Suprapubic skin (tissue), 4 donors: ENCODE results near the gene BST1. TPM values are rescaled to one million over a fixed set of nuclear protein-coding genes. Genes with fewer than 3 reads are reported as not detected.
"Not testable (repeated sequence)": the region's sequence is repeated elsewhere in the genome, so short reads cannot be mapped to it uniquely, and the experiment has no call there.

Source experiments
- DNase-seq, 2 donors: peaks; one replicate each; pipeline ENCODE4 v3.0.0-alpha.2; 2019; ENCODE audit warnings: low spot score in 2 of 2
- H3K27ac ChIP-seq: fragments of 200-600 bp; sonication (generic); one replicate; pipeline ENCODE4 v1.5.1; 2019
- H3K27me3 ChIP-seq: fragments of 200-600 bp; sonication (generic); one replicate; pipeline ENCODE4 v1.5.1; 2019
- H3K36me3 ChIP-seq: fragments of 200-600 bp; sonication (generic); one replicate; pipeline ENCODE4 v1.5.1; 2019
- H3K4me1 ChIP-seq: fragments of 200-600 bp; sonication (generic); one replicate; pipeline ENCODE4 v1.5.1; 2019
- H3K4me3 ChIP-seq: fragments of 200-600 bp; sonication (generic); one replicate; pipeline ENCODE4 v1.5.1; 2019; ENCODE audit warnings: mild to moderate bottlenecking
- H3K9me3 ChIP-seq: fragments of 200-600 bp; sonication (generic); one replicate; pipeline ENCODE4 v1.5.1; 2019
- CTCF ChIP-seq, 2 donors: fragments of 200-600 bp in 1 of 2; fragments of 450-650 bp in 1 of 2; sonication (generic) in 1 of 2; IDR thresholded peaks; one replicate each; pipeline ENCODE4 v1.5.1; 2016 to 2019; ENCODE audit warnings: antibody characterized with exemption in 2 of 2, mild to moderate bottlenecking in 1 of 2, moderate library complexity in 1 of 2
- EP300 ChIP-seq: sonication (generic); formaldehyde crosslinking; IDR thresholded peaks from one replicate; pipeline ENCODE4 v1.6.1; 2017; ENCODE audit warnings: antibody characterized with exemption
- POLR2A ChIP-seq, 2 donors: fragments of 450-650 bp; IDR thresholded peaks; one replicate each; pipeline ENCODE4 v1.6.1; 2017; ENCODE audit warnings: antibody characterized with exemption in 2 of 2, mild to moderate bottlenecking in 2 of 2, moderate library complexity in 2 of 2
- POLR2AphosphoS5 ChIP-seq, 3 donors: sonication (generic); formaldehyde crosslinking; IDR thresholded peaks; one replicate each; pipeline ENCODE4 v1.6.1; 2017; ENCODE audit warnings: antibody characterized with exemption in 3 of 3
- WGBS: methylation state at CpG from one replicate; pipeline ENCODE4 v1.1.5; 2018; 5-methylcytosine and 5-hydroxymethylcytosine counted together
- total RNA-seq, 4 donors: library from RNA; depleted of rRNA; stranded (reverse); fragments of >200 nt; gene quantifications; one replicate each; pipeline ENCODE4 v1.1.0, GENCODE V29; 2016

BST1 gene
- total RNA-seq, 4 donors from 2014 or later = 2.2 to 8.4 (median 4.0) TPM

- Histone ChIP-seq H3K9me3 (no peaks in the 10 kb centered on the region), H3K27me3 (no peaks in the 10 kb centered on the region), H3K4me3 (no peak overlapping the region), H3K27ac (no peak overlapping the region), H3K36me3 (no peaks in the 10 kb centered on the region), H3K4me1 (no peaks in the 10 kb centered on the region)
- DNase-seq = no peak
- 50% methylated on average over 4 of the region's 4 CpGs for WGBS
- TF ChIP-seq POLR2A (IDR thresholded peaks at IDR 0.05) (no peak), POLR2AphosphoS5 (IDR thresholded peaks at IDR 0.05) (no peak), EP300 (no peak), CTCF (IDR thresholded peaks at IDR 0.05) (no peak)
Observed at GRCh38 chr4:15754323-15754722, 51.5 kb downstream of the BST1 start.

- Histone ChIP-seq H3K4me1 (no peaks in the 10 kb centered on the region), H3K9me3 (no peaks in the 10 kb centered on the region), H3K36me3 (no peaks in the 10 kb centered on the region), H3K4me3 (no peak overlapping the region), H3K27me3 (no peaks in the 10 kb centered on the region), H3K27ac (no peak overlapping the region)
- WGBS = 87% methylated on average over 4 of the region's 4 CpGs
- DNase-seq = no peak
- no peak for TF ChIP-seq POLR2A (IDR thresholded peaks at IDR 0.05)
- TF ChIP-seq CTCF (IDR thresholded peaks at IDR 0.05) = no peak
- TF ChIP-seq EP300 = no peak
- no peak for TF ChIP-seq POLR2AphosphoS5 (IDR thresholded peaks at IDR 0.05)
Observed at GRCh38 chr4:15755321-15756155, 52.7 kb downstream of the BST1 start.

GRCh38 chr4:15756361-15756861 is 53.5 kb downstream of the BST1 start:
- 61% methylated on average over 6 of the region's 6 CpGs for WGBS
- no peaks in the 10 kb centered on the region for H3K27me3 ChIP-seq
- H3K4me3 ChIP-seq = no peak overlapping the region
- H3K4me1 ChIP-seq = no peaks in the 10 kb centered on the region
- TF ChIP-seq POLR2A (IDR thresholded peaks at IDR 0.05) (no peak), CTCF (IDR thresholded peaks at IDR 0.05) (no peak), POLR2AphosphoS5 (IDR thresholded peaks at IDR 0.05) (no peak), EP300 (no peak)
- H3K36me3 ChIP-seq = no peaks in the 10 kb centered on the region
- H3K27ac ChIP-seq = no peak overlapping the region
- H3K9me3 ChIP-seq = no peaks in the 10 kb centered on the region
- DNase-seq = no peak

- Histone ChIP-seq H3K27ac (no peak overlapping the region), H3K4me1 (no peaks in the 10 kb centered on the region), H3K4me3 (no peak overlapping the region), H3K36me3 (no peaks in the 10 kb centered on the region), H3K27me3 (no peaks in the 10 kb centered on the region), H3K9me3 (no peaks in the 10 kb centered on the region)
- TF ChIP-seq POLR2A (IDR thresholded peaks at IDR 0.05) (no peak), CTCF (IDR thresholded peaks at IDR 0.05) (no peak), EP300 (no peak), POLR2AphosphoS5 (IDR thresholded peaks at IDR 0.05) (no peak)
- 62% methylated on average over 4 of the region's 4 CpGs for WGBS
- DNase-seq = no peak
Observed at GRCh38 chr4:15757054-15757453, 54.2 kb downstream of the BST1 start.

- no peaks in the 10 kb centered on the region for H3K36me3 ChIP-seq
- no peak for DNase-seq
- H3K9me3 ChIP-seq = no peaks in the 10 kb centered on the region
- 91% methylated on average over 4 of the region's 4 CpGs for WGBS
- no peak overlapping the region for H3K27ac ChIP-seq
- TF ChIP-seq POLR2A (IDR thresholded peaks at IDR 0.05) (no peak), EP300 (no peak), CTCF (IDR thresholded peaks at IDR 0.05) (no peak), POLR2AphosphoS5 (IDR thresholded peaks at IDR 0.05) (no peak)
- no peaks in the 10 kb centered on the region for H3K27me3 ChIP-seq
- no peak overlapping the region for H3K4me3 ChIP-seq
- H3K4me1 ChIP-seq = no peaks in the 10 kb centered on the region
Observed at GRCh38 chr4:15758294-15758693, 55.4 kb downstream of the BST1 start.

- H3K27me3 ChIP-seq, DNase-seq, H3K4me3 ChIP-seq, H3K9me3 ChIP-seq, H3K36me3 ChIP-seq, H3K27ac ChIP-seq, H3K4me1 ChIP-seq: not testable (repeated sequence)
Observed at GRCh38 chr4:15762460-15762859, 59.6 kb downstream of the BST1 start.
